Thyroid gland (tissue), 4 donors: ENCODE data around the gene LOXL4.

Experiments used
- CTCF ChIP-seq, 6 experiments: fragments of 200-600 bp in 3 of 6; fragments of 450-650 bp in 3 of 6; sonication (generic) in 3 of 6; IDR thresholded peaks; one replicate each; pipeline ENCODE4 v1.5.1; 2016 to 2019; ENCODE audit warnings: antibody characterized with exemption in 6 of 6, mild to moderate bottlenecking in 2 of 6, inconsistent platforms in 1 of 6, moderate library complexity in 1 of 6
- POLR2A ChIP-seq, 2 donors: fragments of 450-650 bp; IDR thresholded peaks; one replicate each; pipeline ENCODE4 v1.6.1; 2017; ENCODE audit warnings: antibody characterized with exemption in 2 of 2, mild to moderate bottlenecking in 2 of 2, moderate library complexity in 1 of 2

DNA sequence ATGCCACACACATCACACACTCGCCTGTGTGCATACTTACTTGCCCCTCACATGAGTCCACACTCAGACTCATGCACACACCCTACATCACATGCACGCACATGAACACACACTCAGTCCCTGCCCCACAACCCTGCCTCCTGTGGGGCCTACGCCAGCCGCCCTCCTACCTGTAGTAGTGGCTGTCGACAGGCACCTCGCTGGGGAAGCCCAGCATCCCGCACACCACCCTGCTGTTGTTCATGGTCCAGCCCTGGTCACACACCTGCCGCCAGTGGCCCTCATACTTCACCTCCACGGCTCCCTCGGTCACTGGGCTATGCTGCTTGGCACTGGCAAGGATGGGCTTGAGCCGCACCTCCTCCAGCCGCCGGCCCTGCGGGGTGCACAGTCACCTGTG, 7.2 kb downstream of the LOXL4 start:
- TF ChIP-seq CTCF (IDR thresholded peaks at IDR 0.05) (no peak), POLR2A (IDR thresholded peaks at IDR 0.05) (no peak)
